ENCODE data around the gene CALHM6.

DNA sequence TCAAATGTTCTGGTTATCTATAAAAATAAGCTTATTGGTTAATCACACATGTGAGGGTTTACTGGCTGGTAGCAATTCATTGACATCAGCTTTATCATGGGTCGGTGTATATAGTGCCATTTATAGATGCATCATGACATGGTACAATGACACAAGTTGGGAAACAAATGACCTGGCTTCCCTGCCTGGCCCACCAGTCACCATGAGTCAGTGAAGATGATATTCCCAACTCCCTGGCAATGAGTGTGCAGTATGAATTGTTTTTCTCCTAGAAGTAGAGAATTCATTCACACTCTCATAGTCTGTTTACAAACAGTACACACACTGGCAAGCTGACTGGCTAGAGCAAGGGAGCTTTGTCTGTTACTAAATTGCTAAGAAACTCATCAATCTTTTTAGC, 37.2 kb upstream of the CALHM6 start:
- TF ChIP-seq POLR2A (IDR thresholded peaks at IDR 0.05): no peak
- TF ChIP-seq, protein P1, sequence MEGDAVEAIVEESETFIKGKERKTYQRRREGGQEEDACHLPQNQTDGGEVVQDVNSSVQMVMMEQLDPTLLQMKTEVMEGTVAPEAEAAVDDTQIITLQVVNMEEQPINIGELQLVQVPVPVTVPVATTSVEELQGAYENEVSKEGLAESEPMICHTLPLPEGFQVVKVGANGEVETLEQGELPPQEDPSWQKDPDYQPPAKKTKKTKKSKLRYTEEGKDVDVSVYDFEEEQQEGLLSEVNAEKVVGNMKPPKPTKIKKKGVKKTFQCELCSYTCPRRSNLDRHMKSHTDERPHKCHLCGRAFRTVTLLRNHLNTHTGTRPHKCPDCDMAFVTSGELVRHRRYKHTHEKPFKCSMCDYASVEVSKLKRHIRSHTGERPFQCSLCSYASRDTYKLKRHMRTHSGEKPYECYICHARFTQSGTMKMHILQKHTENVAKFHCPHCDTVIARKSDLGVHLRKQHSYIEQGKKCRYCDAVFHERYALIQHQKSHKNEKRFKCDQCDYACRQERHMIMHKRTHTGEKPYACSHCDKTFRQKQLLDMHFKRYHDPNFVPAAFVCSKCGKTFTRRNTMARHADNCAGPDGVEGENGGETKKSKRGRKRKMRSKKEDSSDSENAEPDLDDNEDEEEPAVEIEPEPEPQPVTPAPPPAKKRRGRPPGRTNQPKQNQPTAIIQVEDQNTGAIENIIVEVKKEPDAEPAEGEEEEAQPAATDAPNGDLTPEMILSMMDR (IDR thresholded peaks at IDR 0.05): no peak

Data from thyroid gland (tissue), 4 donors.